HepG2 (cell line): ENCODE data around the gene FNDC3B. TPM values are rescaled to one million over a fixed set of nuclear protein-coding genes. Genes with fewer than 3 reads are reported as not detected.

Experiments
- BORCS8-MEF2B ChIP-seq: sonication (generic); formaldehyde crosslinking; IDR thresholded peaks from 2 replicates; pipeline ENCODE4 v1.8.0; 2022; ENCODE audit warnings: mild to moderate bottlenecking, missing genetic modification reagents
- HMGA1 ChIP-seq: sonication (generic); formaldehyde crosslinking; conservative IDR thresholded peaks from 2 replicates; pipeline ENCODE4 v1.4.0; 2020; ENCODE audit warnings: missing genetic modification reagents
- MEF2D ChIP-seq: sonication (generic); formaldehyde crosslinking; IDR thresholded peaks from 2 replicates; pipeline ENCODE4 v1.5.1; 2020; ENCODE audit warnings: mild to moderate bottlenecking, missing genetic modification reagents
- TSC22D2 ChIP-seq: sonication (generic); formaldehyde crosslinking; IDR thresholded peaks from 2 replicates; pipeline ENCODE4 v1.5.1; 2020; ENCODE audit warnings: missing genetic modification reagents, mild to moderate bottlenecking, borderline replicate concordance
- ZBTB7B ChIP-seq: sonication (generic); formaldehyde crosslinking; IDR thresholded peaks from 2 replicates; pipeline ENCODE4 v1.4.0; 2020; ENCODE audit warnings: missing genetic modification reagents
- ZNF251 ChIP-seq: sonication (generic); formaldehyde crosslinking; IDR thresholded peaks from 2 replicates; pipeline ENCODE4 v1.9.0; 2021; ENCODE audit warnings: mild to moderate bottlenecking, missing genetic modification reagents
- ZNF446 ChIP-seq: sonication (generic); formaldehyde crosslinking; IDR thresholded peaks from 2 replicates; pipeline ENCODE4 v1.5.0; 2020; ENCODE audit warnings: mild to moderate bottlenecking, missing genetic modification reagents
- ZSCAN20 ChIP-seq: sonication (generic); formaldehyde crosslinking; IDR thresholded peaks from 2 replicates; pipeline ENCODE4 v1.4.0; 2020; ENCODE audit warnings: missing genetic modification reagents, mild to moderate bottlenecking, borderline replicate concordance
- polyA plus RNA-seq, 8 experiments: library from polyadenylated mRNA; depleted of rRNA in 3 of 8; stranded (reverse) in 7 of 8; unstranded in 1 of 8; fragments of >200 nt; fragmentation: Illumina TruSeq in 4 of 8; extraction: Trizol in 4 of 8; gene quantifications; 2 replicates each; pipeline versions ENCODE4 v1.2.1 to v1.2.3, GENCODE V29; 2011 to 2016; ENCODE audit warnings: low read depth in 4 of 8, missing spikeins in 1 of 8, mixed read lengths in 1 of 8; ENCODE audit not compliant: insufficient read depth in 1 of 8
- total RNA-seq, 5 experiments: library from RNA; depleted of rRNA; stranded (reverse); fragments of >200 nt; fragmentation: Illumina TruSeq; extraction: Trizol; gene quantifications; 2 replicates each; pipeline ENCODE4 v1.2.3, GENCODE V29; 2016; ENCODE audit warnings: low read depth in 1 of 5
- TF ChIP-seq, protein P1 (sequence below): sonication (generic); formaldehyde crosslinking; IDR thresholded peaks from 2 replicates; pipeline ENCODE4 v1.4.0; 2020; ENCODE audit warnings: mild to moderate bottlenecking, missing genetic modification reagents
- TF ChIP-seq, protein P2 (sequence below): sonication (generic); formaldehyde crosslinking; IDR thresholded peaks from 2 replicates; pipeline ENCODE4 v1.8.1; 2022; ENCODE audit warnings: low read depth, mild to moderate bottlenecking, missing genetic modification reagents
- TF ChIP-seq, protein P3 (sequence below): sonication (generic); formaldehyde crosslinking; IDR thresholded peaks from 2 replicates; pipeline ENCODE4 v1.4.0; 2020; ENCODE audit warnings: low read depth, missing genetic modification reagents
- TF ChIP-seq, protein P4 (sequence below): sonication (generic); formaldehyde crosslinking; IDR thresholded peaks from 2 replicates; pipeline ENCODE4 v1.5.1; 2020; ENCODE audit warnings: missing genetic modification reagents, mild to moderate bottlenecking, borderline replicate concordance
- TF ChIP-seq, protein P5 (sequence below): sonication (generic); formaldehyde crosslinking; IDR thresholded peaks from 2 replicates; pipeline ENCODE4 v1.5.0; 2020; ENCODE audit warnings: missing genetic modification reagents
- TF ChIP-seq, protein P6 (sequence below): IDR thresholded peaks from 2 replicates; pipeline ENCODE4 v1.6.1; 2016; ENCODE audit warnings: mild to moderate bottlenecking

The FNDC3B gene
- total and polyA plus RNA-seq, 2 of the 13 experiments (the other 11 are each of a cell fraction or from before 2014, with no cell fraction given): 74.8 to 103 TPM

DNA sequence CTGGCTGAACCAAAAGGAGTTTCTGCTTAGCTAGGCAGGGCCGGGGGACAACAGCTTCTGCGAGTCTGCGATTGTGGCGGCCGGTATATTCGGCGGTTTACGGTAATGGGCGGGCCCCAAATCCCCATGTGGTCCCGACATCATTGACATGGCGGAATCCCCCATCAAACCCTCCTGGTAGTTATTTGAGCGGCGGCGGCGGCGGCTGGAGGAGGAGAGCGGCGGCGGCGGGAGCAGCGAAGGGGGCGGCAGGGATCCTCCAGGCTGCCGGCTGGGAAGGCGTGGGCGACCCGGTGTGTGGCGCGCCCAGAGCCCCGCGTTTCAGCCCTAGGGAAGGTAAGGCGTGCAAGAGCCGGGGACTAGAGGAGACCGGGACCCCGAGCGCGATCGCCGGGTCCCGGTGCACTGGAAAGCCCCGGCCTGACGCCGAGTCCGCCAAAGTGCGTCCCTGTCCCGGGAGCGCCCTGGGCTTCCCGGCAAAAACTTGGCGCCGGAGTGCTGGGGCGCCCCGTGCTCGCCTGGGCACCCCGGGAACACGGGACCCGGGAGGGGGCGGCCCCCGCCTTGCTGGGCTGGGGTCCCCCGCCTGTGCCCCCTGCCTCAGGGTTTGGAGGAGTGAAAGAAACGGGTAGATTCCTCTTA is at the start of gene FNDC3B (continued):
- TF ChIP-seq, protein P1, sequence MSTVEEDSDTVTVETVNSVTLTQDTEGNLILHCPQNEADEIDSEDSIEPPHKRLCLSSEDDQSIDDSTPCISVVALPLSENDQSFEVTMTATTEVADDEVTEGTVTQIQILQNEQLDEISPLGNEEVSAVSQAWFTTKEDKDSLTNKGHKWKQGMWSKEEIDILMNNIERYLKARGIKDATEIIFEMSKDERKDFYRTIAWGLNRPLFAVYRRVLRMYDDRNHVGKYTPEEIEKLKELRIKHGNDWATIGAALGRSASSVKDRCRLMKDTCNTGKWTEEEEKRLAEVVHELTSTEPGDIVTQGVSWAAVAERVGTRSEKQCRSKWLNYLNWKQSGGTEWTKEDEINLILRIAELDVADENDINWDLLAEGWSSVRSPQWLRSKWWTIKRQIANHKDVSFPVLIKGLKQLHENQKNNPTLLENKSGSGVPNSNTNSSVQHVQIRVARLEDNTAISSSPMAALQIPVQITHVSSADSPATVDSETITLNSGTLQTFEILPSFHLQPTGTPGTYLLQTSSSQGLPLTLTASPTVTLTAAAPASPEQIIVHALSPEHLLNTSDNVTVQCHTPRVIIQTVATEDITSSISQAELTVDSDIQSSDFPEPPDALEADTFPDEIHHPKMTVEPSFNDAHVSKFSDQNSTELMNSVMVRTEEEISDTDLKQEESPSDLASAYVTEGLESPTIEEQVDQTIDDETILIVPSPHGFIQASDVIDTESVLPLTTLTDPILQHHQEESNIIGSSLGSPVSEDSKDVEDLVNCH (CRISPR knock-in tag): no peak
- TF ChIP-seq ZSCAN20 (CRISPR knock-in tag): peak; percentile 67; the same call in 1 of the 2 replicates
- TF ChIP-seq, protein P2, sequence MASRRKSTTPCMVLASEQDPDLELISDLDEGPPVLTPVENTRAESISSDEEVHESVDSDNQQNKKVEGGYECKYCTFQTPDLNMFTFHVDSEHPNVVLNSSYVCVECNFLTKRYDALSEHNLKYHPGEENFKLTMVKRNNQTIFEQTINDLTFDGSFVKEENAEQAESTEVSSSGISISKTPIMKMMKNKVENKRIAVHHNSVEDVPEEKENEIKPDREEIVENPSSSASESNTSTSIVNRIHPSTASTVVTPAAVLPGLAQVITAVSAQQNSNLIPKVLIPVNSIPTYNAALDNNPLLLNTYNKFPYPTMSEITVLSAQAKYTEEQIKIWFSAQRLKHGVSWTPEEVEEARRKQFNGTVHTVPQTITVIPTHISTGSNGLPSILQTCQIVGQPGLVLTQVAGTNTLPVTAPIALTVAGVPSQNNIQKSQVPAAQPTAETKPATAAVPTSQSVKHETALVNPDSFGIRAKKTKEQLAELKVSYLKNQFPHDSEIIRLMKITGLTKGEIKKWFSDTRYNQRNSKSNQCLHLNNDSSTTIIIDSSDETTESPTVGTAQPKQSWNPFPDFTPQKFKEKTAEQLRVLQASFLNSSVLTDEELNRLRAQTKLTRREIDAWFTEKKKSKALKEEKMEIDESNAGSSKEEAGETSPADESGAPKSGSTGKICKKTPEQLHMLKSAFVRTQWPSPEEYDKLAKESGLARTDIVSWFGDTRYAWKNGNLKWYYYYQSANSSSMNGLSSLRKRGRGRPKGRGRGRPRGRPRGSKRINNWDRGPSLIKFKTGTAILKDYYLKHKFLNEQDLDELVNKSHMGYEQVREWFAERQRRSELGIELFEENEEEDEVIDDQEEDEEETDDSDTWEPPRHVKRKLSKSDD (CRISPR knock-in tag): peak; percentile 65; the same call in 1 of the 2 replicates
- peak; percentile 81; the same call in 1 of the 2 replicates for TF ChIP-seq BORCS8-MEF2B (CRISPR knock-in tag)
- no peak for TF ChIP-seq ZNF251 (CRISPR knock-in tag)
- TF ChIP-seq HMGA1 (CRISPR knock-in tag): no peak
- TF ChIP-seq, protein P3, sequence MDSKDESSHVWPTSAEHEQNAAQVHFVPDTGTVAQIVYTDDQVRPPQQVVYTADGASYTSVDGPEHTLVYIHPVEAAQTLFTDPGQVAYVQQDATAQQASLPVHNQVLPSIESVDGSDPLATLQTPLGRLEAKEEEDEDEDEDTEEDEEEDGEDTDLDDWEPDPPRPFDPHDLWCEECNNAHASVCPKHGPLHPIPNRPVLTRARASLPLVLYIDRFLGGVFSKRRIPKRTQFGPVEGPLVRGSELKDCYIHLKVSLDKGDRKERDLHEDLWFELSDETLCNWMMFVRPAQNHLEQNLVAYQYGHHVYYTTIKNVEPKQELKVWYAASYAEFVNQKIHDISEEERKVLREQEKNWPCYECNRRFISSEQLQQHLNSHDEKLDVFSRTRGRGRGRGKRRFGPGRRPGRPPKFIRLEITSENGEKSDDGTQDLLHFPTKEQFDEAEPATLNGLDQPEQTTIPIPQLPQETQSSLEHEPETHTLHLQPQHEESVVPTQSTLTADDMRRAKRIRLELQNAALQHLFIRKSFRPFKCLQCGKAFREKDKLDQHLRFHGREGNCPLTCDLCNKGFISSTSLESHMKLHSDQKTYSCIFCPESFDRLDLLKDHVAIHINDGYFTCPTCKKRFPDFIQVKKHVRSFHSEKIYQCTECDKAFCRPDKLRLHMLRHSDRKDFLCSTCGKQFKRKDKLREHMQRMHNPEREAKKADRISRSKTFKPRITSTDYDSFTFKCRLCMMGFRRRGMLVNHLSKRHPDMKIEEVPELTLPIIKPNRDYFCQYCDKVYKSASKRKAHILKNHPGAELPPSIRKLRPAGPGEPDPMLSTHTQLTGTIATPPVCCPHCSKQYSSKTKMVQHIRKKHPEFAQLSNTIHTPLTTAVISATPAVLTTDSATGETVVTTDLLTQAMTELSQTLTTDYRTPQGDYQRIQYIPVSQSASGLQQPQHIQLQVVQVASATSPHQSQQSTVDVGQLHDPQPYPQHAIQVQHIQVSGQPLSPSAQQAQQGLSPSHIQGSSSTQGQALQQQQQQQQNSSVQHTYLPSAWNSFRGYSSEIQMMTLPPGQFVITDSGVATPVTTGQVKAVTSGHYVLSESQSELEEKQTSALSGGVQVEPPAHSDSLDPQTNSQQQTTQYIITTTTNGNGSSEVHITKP: no peak
- peak; percentile 40; the same call in 1 of the 2 replicates for TF ChIP-seq ZNF446 (CRISPR knock-in tag)
- TF ChIP-seq, protein P4, sequence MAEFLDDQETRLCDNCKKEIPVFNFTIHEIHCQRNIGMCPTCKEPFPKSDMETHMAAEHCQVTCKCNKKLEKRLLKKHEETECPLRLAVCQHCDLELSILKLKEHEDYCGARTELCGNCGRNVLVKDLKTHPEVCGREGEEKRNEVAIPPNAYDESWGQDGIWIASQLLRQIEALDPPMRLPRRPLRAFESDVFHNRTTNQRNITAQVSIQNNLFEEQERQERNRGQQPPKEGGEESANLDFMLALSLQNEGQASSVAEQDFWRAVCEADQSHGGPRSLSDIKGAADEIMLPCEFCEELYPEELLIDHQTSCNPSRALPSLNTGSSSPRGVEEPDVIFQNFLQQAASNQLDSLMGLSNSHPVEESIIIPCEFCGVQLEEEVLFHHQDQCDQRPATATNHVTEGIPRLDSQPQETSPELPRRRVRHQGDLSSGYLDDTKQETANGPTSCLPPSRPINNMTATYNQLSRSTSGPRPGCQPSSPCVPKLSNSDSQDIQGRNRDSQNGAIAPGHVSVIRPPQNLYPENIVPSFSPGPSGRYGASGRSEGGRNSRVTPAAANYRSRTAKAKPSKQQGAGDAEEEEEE: no peak
- TF ChIP-seq, protein P5, sequence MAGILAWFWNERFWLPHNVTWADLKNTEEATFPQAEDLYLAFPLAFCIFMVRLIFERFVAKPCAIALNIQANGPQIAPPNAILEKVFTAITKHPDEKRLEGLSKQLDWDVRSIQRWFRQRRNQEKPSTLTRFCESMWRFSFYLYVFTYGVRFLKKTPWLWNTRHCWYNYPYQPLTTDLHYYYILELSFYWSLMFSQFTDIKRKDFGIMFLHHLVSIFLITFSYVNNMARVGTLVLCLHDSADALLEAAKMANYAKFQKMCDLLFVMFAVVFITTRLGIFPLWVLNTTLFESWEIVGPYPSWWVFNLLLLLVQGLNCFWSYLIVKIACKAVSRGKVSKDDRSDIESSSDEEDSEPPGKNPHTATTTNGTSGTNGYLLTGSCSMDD: no peak
- TF ChIP-seq ZBTB7B: no peak
- TF ChIP-seq TSC22D2 (CRISPR knock-in tag): 0 out of 2 replicates have a peak, but pooled peaks have one; percentile 49
- TF ChIP-seq MEF2D (CRISPR knock-in tag): peak; percentile 54; the same call in 1 of the 2 replicates
- TF ChIP-seq, protein P6, sequence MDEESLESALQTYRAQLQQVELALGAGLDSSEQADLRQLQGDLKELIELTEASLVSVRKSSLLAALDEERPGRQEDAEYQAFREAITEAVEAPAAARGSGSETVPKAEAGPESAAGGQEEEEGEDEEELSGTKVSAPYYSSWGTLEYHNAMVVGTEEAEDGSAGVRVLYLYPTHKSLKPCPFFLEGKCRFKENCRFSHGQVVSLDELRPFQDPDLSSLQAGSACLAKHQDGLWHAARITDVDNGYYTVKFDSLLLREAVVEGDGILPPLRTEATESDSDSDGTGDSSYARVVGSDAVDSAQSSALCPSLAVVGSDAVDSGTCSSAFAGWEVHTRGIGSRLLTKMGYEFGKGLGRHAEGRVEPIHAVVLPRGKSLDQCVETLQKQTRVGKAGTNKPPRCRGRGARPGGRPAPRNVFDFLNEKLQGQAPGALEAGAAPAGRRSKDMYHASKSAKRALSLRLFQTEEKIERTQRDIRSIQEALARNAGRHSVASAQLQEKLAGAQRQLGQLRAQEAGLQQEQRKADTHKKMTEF (CRISPR knock-in tag): peak; percentile 84
